CD4-positive, alpha-beta T cell treated with Interleukin-15 for 4 hours (primary cell): ENCODE results near the gene SPDYC.

Source experiments
- DNase-seq: peaks from one replicate; pipeline ENCODE4 v3.0.0-alpha.2; 2020; ENCODE audit warnings: low spot score

Gene SPDYC

GRCh38 chr11:65170058-65170534 lies at the start of gene SPDYC:
SPDYC (plus strand) TSS chr11:65170233; CDS start chr11:65171358, 1,125 bp downstream.
- DNase-seq, result no peak

DNA sequence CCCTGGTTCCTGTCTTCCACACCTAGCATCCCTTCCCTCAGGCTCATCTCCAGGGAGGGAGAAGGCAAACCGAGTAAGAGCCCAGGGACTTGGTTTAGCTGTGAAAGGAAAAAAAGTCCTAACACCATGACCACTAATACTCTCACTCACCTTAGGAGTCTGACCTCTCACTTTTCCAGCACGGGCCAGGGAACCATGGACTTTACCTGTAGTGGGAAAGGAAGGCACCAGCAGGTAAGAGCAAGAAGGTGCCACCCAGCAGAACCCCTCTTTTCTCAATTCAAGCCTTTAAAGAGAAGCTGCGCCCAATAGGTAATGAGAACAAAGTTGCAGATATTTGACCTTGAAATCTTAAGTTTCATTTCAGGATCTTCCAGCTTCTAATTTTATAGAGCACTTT lies 49.2 kb upstream of the SPDYC start:
- no peak for DNase-seq

DNA sequence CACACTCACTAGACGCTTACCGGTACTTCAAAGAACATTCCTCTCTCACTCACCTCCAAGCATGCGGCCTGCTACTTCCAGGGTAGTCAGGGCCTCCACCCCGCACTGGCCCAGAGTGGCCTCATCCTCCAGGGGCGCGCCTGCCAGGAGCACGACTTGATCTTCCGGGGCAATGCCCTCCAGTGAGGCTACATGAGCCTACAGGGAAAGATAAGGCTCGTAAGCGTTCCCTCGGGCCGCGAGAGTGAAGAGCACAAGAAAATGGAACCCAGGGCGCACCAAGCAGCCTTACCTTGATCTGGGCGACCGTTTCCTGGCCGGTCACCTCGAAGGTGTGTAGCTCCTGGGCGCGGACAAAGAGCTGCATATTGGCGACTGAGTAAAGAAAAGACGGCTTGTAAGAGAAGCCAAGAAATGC lies 48.6 kb upstream of the SPDYC start:
- DNase-seq, result peak; percentile 21

DNA sequence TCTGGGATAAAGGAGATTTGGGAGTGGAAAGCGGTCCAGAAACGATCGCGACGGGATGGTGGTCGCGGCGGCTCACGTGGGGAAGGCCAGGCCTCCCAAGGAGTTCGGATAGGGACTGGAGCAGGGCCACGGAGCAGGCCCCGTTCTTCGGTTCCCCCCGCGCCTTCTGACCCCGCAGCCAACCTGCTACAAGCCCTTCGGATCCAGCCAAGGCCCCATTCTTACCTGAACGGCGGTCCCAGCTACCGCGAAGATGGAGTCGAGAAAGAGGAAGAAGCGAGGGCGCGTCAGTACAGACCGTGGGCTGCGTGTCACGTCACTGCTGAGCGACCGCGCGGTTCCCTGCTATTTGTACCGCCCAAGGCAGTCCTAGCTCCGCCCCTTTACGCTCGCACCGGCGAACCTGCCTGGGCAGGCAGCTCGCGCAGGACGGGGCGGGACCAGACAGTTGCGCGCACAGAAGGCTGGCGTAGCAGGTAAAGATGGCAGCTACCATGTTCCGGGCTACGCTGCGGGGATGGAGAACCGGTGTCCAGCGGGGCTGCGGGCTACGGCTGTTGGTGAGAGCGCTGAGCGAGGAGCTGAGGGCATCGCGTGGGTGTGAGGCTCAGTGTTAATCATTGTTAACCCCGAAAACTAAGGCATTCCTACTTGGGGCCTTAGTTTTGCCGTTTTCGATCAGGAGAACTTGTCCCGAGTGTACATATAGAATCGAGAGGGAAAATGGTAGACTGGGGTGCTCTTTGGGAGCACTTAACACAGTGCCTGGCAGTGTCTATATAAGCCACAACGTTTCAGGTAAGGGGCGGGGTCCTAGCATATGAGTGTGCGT lies 48.0 kb upstream of the SPDYC start, which contains the start of the genes FAU and MRPL49:
Gene FAU, minus strand, starts transcription at position 270 of the 832 bp plus-strand sequence. CDS start 321 bp downstream, outside the sequence.
Gene MRPL49, plus strand, starts transcription at position 457 of the 832 bp plus-strand sequence. Its CDS starts 26 bp downstream, at position 483.
- peak; percentile 98 for DNase-seq

DNA sequence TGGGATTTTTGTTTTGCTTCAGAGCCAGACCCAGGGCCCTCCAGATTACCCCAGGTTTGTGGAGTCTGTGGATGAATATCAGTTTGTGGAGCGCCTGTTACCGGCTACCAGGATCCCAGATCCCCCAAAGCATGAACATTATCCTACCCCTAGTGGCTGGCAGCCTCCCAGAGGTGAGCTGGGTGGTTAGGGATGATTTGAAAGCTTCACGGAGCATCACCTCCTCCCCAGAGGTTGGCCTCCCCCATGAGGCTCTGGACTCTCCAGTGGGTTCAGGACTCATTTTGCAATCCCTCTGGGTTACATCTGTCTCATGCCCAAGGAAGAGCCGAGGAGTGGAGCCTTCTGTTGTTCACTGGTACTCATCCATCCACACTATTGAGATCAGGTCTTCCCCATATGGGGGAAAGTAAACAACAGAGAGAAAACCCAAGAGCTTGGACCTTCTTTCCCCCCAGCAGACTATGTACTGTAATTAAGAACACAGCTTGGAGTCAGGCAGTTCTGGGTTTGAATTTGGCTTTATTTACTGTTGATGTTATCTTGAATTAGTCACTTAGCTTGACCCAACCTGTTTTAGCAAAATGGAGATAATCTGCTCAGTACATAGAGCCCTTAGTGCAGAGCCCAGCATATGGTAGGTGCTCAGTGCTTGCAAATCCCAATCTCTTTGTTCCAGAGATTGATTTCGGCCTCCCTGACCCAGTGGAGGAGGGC lies 45.4 kb upstream of the SPDYC start:
- no peak for DNase-seq

DNA sequence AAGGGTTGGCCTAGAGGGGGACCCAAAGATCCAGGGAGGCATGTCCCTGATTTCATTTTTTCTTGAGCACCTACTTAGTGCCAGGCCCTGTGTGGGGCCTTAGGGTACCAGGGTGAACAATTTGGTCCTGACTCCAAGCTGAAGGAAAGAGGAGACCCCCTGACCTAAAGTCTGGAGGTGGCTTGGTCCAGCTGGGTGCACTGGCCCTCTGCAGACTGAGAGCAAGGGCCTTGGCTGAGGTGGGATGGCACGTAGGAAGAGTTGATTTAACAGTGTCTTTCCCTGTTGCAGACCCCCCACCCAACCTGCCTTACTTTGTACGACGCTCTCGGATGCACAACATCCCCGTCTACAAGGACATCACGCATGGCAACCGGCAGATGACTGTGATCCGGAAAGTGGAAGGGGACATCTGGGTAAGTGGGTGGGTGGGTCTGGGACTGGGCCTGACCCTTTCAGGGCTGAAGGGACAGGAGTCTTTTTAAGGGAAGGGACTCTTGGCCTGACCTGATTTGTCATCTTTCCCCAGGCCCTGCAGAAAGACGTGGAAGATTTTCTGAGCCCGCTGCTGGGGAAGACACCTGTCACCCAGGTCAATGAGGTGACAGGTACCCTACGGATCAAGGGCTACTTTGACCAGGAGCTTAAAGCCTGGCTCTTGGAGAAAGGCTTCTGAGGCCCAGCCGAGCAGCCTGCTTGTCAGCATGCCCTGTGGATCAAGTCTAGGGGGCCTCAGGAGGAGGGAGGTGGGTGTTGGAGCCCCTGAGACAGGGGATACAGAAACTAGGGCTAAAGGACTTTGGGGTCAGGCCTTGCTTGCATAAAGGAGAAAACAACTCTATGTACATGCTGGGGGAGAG lies 44.6 kb upstream of the SPDYC start:
- no peak for DNase-seq

DNA sequence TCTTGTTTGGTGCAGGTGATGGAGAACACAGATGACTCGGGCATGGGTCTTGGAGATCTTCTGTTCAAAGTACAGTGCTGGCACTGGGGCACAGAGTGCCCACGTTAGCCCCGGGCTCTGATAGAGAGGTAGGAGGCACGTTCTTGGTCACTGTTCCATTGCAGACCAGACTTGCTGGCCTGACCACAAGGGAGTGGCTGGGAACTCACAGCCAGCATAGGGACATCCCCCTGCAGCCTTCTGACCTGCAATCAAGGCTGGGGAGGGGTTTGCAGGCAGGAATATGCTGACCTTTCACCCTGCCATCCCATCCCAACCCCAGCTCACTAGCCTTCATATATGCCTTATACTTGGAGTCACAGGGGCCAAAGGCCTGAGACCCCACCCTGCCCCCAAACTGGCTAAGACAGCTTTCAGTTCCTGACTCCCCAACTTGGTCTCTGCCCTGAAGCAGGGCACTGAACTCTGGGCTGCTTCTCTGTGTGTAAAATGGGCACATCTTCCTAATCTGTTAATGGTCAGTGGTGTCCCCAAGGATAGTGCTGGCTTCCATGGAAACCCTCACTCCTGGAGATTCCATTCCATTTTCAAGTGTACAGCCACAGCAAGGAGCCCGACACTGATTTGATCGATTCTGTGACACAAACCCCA lies 43.3 kb upstream of the SPDYC start:
- no peak for DNase-seq

GRCh38 chr11:65127473-65128181 lies 42.4 kb upstream of the SPDYC start:
- DNase-seq, result no peak

- DNase-seq, result no peak
Observed at GRCh38 chr11:65128182-65129145, 41.6 kb upstream of the SPDYC start.

GRCh38 chr11:65129649-65130441 lies 40.2 kb upstream of the SPDYC start:
- DNase-seq, result no peak

- no peak for DNase-seq
Observed at GRCh38 chr11:65130631-65131416, 39.2 kb upstream of the SPDYC start.

DNA sequence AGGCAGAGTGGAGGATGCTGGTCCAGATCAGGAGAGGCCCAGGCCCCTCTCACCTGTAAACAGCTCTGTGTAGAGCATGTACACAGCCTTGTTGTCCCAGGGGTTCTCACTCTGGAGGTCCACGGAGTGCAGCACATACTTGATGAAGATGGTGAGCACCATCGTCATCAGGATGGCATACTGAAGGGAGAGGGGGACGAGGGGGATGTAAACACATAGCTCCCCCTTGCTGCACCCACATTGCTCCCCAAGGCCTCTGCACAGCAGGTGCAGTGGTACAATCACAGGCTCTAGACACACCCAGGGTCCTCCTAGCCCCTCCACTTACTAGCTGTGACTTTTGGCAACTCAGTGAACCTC lies 38.6 kb upstream of the SPDYC start:
- DNase-seq, result no peak

- DNase-seq, result no peak
Observed at GRCh38 chr11:65131895-65132237, 38.2 kb upstream of the SPDYC start.

- no peak for DNase-seq
Observed at GRCh38 chr11:65132238-65132987, 37.6 kb upstream of the SPDYC start.

DNA sequence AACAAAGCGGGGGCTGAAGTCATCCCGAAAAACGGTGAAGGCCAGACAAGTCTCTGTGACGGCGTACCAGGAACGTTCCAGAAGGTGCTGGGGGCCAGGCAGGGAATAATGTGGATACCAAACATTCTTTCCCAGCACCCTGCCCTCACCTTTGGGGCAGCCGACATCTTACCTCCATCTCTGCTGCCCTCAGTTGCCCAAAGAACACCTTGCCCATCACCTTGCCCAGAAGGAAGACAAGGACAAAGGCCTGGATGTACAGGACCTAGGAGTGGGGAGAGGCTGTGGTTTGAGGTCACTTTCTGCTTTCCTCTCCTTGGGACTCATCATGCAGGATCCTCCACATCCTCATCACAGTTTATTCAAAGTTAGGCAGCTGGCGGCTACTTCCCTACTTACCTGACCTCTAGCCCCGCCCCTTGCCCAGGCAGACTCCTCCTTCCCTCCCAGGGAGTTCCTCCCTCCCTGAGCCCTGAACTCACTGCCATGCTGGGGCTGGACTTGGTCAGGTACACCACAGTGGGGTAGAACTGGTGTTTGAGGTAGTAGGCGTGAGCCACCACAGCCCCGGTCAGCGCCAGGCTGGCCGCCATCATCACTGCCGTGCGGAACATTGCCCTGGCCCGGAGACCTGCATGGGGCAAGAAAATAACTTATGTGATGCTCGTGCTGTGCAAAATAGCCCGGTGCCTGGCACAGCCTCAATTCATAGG lies 36.9 kb upstream of the SPDYC start:
- peak; percentile 39 for DNase-seq

DNA sequence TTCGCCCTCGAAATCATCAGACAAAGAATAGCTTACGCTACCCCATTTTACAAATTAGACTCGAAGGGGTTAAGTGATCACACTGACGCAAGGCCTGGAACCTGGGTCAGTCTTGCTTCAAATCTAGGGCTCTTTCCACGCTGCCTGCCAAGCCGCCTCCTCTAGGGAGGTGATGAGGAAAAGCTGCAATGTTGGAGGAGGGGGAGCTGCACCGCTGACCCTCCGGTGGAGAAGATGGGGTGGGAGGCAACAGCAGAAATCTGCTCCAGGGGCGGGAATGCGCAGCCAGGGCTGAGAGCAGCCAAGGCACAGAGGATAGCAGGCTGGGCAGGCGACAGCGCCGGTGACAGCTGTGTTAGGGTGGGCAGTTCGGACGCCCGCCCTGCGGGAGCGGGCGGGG lies 36.3 kb upstream of the SPDYC start:
- DNase-seq, result no peak
